Stimulated activated CD4-positive, alpha-beta T cell treated with anti-CD3 and anti-CD28 coated beads, Interleukin-15, amount 100 ng/mL, for 1 hour (primary cell): ENCODE data around the gene ANKAR.
"Not testable (repeated sequence)": the region's sequence is repeated elsewhere in the genome, so short reads cannot be mapped to it uniquely, and the experiment has no call there.

Source experiments
- DNase-seq, 2 donors: peaks; one replicate each; pipeline ENCODE4 v3.0.0-alpha.2; 2020; ENCODE audit warnings: low read depth in 1 of 2, low spot score in 1 of 2

ANKAR gene

DNA sequence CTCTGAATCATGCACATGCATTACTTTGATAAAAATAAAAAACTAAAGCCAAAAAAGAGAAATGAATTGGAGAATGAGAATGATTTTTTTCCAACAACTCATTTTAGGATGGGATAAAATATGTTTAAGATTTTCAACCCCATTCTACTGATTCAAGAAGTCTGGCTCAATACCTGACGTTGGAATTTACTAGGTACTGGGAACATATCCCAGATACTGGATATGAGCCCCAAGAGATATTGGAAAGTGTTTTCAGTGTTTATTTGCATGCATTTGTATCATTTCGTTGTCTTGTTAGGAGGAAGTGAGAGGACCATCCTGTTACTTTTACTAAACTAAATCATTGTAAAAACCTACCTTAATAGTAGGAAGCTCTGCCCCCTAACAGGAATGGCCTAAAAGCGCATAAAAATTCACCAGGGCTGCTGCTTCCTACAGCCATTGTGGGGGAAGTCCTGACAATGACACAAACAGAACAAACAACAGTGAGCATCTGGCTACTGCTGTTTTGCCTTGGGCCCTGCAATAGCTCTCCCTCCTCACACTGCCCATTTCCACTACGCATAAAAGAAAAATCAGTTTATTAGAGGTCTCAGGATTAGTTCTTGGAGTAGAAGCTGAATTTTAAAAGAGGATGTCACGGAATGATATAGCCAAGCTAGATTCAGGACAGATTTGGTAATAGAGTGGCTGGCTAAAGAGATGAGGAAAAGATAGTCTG lies 35.2 kb downstream of the ANKAR start:
- DNase-seq = no peak

DNA sequence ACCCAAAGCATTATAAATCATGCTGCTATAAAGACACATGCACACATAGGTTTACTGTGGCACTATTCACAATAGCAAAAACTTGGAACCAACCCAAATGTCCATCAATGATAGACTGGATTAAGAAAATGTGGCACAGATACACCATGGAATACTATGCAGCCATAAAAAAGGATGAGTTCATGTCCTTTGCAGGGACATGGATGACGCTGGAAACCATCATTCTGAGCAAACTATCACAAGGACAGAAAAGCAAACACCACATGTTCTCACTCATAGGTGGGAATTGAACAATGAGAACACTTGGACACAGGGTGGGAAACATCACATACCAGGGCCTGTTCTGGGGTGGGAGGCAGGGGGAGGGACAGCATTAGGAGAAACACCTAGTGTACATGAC lies 43.1 kb downstream of the ANKAR start:
- not testable (repeated sequence) for DNase-seq

DNA sequence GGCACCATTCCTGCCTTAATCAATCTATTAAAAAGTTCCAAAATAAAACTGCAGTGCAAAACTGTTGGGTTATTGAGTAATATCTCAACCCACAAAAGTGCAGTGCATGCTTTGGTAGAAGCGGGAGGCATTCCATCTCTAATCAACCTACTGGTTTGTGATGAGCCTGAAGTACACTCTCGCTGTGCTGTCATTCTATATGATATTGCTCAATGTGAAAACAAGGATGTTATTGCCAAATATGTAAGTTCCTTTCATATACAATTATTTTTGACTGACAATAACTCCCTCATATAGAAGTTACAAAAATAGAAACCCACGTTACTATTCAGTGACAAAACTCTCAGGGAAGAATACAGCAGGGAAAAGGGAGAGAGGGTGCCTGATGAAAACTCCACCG lies 45.1 kb downstream of the ANKAR start:
- DNase-seq = no peak

DNA sequence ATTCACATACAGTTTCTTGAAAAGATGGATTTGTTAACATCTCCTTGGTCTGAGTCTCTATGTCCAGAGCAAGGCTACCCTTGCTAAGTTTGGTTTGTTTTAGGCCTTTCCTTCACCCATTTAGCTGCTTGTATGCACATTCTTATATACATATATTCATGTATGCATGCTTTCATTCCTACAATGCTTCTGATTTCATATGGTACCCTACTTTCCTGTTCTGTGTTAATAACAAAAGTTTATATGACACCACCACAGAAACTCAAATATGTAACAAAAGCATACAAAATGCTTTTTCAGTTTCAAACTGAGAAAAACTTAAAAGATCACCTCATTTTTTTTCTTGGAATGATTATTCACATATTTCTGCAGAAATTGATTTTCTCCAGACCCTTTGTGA lies 48.7 kb downstream of the ANKAR start:
- DNase-seq = no peak
